ENCODE data around the gene BPIFA2.

DNA sequence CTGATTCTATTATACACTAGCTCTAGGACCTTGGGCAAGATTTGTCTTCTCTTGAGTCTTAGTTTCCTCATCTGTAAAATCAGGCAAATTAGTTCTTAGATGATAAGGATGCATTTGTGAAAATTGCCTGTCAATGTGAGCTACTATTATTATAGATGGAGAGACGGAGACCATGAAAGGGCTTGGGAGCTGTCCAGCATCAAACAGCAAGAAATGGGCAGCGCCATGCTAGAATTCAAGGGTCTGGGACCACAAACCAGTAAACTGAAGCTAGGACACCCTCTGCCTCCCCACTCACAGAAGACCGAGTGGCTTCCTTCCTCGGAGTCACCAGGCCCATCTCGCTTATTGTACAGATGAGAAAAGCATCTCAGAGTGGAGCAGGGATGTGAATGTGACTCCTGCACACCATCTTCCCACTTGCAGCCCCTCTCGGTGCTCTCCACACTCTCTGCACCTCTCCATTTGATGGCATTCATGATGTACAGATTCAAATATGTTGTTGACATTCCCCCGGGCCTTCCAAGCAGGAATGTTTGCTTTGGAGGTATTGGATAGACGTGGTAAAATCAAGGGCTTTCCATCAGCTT is 25.0 kb downstream of the BPIFA2 start:
- no peak for TF ChIP-seq POLR2A (IDR thresholded peaks at IDR 0.05; ENCODE audit: low read length)
- no peak for TF ChIP-seq GATA1 (IDR thresholded peaks at IDR 0.05; ENCODE audit: low read depth, low read length)

Data from erythroblast (primary cell).